SK-N-MC (cell line): ENCODE data around the gene ZNF366.

Experiments used
- EZH2 ChIP-seq: fragments of 200-600 bp; sonication (generic); IDR thresholded peaks from one replicate; pipeline ENCODE4 v1.6.1; 2017; ENCODE audit warnings: antibody characterized with exemption
- FOXP2 ChIP-seq: optimal IDR thresholded peaks from 2 replicates; pipeline ENCODE3; 2011; ENCODE audit warnings: mild to moderate bottlenecking, moderate library complexity; ENCODE audit not compliant: insufficient read depth; ENCODE audit errors: extremely low read length, control extremely low read depth
- POLR2AphosphoS5 ChIP-seq: IDR thresholded peaks from 2 replicates; pipeline ENCODE4 v1.6.1; 2012; ENCODE audit warnings: mild to moderate bottlenecking, low read depth, low read length, borderline replicate concordance

GRCh38 chr5:72525816-72526215 is 18.6 kb upstream of the ZNF366 start:
- TF ChIP-seq POLR2AphosphoS5 (no peak), EZH2 (no peak), FOXP2 (no peak)
